Measurements from ENCODE around the gene RNF167.

RNF167 gene

GRCh38 chr17:4978726-4979125, 38.7 kb downstream of the RNF167 start:
- no peak for DNase-seq (ENCODE audit: low read depth in 3 of 3)

DNA sequence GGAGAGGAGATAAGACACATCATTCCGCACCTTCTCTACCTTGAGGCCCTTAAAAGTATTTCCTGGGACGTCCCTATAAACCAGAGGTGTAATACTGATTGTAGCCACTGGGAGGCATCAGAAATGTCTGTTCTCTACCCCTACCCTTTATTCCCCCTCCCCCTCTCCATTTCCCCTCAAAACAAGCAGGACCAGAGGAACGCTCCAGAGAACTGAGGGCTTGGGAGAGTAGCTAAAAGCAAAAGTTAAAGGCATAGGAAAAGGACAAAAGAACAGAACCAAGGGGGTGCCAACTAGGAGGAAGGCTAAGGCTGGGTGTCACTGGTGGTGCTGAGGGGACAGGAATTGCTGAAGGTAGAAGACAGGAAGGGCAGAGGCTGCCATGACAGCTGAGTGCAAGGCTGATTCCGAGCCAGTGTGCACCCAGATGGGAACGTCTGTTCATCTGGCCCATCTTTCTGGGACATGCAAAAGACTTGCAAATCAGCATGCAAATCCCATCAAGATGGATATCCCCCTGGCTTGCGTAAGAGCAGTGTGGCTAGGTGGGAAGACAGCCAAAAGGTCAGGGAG, 40.7 kb downstream of the RNF167 start:
- DNase-seq (ENCODE audit: low read depth in 3 of 3): peak in 1 of 3 experiments; percentile 54

DNA sequence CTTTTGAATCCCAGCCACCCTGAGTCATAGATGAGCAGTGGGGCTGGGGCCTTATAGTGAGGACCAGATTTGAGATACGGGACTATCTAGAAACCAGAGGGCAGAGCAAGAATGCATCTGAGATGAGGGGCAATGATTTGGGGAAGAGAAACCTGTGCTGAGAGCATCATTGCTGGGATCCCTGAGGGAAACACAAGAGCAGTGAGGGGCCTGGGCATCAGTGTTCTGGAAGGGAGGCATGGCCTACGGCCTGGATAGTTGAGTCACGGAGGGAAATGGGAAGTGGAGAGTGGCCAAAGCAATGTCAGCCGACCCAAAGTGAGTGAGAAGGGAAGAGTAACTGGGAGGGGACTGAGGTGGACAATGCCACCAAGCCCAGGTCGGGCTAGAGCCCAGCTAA, 42.2 kb downstream of the RNF167 start:
- DNase-seq (ENCODE audit: low read depth in 3 of 3): no peak

GRCh38 chr17:4986403-4986802, 46.3 kb downstream of the RNF167 start:
- DNase-seq (ENCODE audit: low read depth in 3 of 3): no peak

DNA sequence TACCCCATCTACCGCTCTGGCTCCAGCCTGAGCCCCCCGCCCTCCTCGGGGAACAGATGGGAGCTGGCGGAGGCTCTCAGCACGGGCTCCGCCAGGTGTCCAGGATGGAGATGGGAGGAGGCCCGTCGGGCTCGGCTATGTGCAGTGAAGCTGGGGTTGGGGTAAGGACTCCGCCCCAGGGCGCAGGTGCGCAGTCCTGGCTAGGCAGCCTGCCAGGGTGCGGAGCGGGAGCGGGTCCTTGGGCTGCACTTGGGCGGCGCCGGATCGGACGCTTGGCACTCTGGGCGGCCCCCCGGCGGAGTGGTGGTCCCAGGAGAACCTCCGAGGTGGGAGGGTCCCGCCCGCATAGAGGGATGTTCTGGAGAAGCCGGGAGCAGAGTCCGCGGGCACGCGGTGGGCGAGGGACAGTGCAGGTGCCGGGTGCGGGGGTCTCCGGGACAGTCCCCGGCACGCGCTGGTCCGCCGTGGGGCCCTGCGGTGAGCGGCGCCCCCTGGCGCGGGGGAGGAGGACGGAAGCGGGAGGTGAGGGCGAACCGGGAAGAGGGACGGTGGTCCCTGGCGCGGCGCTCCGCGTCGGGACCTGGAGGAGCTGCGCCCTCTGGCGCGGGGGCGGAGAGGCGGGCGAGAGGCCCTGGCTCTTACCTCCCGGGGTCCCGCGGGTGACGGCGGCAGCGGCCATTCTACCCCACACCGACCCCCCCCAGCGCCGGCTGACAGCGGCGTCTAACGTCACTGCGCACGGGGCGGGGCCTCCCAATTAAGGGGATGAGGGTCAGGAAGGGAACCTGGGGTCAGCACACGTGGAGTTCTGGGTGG, 47.1 kb downstream of the RNF167 start, which contains the start of gene CAMTA2:
Gene CAMTA2 (minus strand): TSS at position 725 of the 816 bp plus-strand sequence. CDS start 1,453 bp downstream, outside the sequence.
- DNase-seq (ENCODE audit: low read depth in 3 of 3): peak; percentile 74 to 89 (median 84)

DNA sequence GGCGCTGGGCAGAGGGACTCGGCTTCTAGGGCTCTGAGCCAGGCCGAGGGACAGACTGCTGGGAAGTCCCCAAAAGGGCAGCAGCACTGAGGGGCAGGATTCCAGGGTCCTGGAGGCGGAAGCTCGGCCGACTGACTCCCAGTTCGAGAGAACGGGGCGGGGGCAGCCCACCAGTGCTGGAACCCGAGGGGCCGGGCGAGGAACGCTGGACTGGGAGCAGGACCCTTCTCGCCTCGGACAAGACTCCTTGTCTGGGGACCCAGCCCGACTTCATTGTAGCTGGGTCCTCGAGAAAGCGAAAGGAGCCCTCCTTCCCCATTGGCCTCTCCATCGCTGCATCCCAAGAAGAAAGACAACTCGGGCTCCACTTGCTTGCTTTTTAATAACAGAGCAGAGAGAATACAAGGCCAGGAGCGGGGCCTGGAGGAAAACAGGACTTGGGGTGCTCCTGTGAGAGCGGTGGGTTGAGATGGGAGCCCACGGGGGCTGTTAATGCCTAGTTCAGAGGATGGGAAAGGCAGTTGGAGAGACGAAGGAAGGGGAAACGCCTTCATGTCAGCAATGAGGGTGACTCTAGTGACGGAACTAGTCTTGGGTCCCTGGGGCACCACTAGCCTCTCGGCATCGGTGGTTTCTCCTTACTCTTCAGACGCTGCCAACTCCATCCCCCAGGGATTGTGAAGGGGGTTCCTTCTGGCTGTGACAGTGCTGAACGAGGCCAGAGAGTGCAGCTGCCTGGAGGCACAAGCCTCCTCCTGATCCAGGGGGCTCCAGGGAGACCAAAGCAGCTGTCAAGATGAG, 47.9 kb downstream of the RNF167 start:
- DNase-seq (ENCODE audit: low read depth in 3 of 3): no peak

DNA sequence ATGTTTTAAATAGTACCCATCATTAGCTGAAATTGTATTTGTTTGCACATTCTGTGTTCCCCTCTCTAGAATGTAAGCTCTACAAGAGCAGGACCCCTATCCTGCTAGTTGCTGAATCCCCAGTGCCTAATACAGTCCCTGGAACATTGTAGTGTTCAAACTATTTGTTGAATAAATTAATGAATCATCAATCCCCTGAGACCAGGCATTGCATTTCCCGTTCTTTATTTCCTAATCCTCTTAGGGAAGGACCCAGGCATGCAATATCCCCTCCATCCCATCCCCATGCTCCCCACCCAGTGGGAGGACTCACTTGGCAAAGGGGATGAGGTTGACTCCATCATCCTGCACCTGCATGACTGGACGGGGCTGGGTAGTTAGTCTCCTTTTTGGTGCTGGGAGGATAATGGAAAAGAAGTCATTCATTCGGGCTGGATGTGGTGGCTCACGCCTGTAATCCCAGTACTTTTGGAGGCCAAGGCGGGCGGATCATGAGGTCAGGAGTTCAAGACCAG, 54.1 kb downstream of the RNF167 start:
- no peak for DNase-seq (ENCODE audit: low read depth in 3 of 3)

All from stimulated activated CD4-positive, alpha-beta T cell treated with anti-CD3 and anti-CD28 coated beads, TNF-alpha, amount 100 ng/mL, for 24 hours (primary cell).